ENCODE data around the gene DDOST. TPM values are rescaled to one million over a fixed set of nuclear protein-coding genes. Genes with fewer than 3 reads are reported as not detected.
A peak's percentile ranks its signal among the peaks of the same experiment; 100 is the strongest.

DDOST gene
- total and polyA plus RNA-seq, 10 of the 15 experiments (the other 5 are each of a cell fraction or from before 2014, with no cell fraction given): 100 to 274 (median 201) TPM

DNA sequence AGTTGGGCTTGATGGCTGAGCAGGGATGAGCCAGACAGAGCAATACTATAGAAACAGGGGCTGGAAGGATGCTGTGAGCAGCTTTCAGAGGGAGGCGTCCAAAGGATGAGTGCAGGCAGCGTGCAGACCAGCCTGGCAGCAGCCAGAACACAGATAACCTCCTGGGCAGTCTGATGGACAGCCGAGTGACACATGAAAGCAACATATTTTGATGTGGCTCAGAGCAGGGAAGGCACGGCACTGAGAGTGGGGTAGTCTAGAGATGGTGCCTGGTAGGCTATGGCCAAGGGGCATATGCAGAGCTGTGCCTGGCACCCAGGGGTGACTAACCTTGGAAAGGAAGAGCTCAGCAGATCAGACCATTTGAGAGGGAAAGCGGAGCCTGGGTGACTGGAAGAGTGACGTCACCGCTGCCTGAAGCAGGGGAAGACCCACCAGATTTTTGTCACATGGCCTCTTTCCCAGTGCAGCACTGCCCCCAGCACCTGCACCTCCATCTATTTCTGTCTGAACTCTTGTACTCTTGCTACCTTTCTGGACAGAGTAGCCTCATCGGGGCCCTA, 24.3 kb downstream of the DDOST start (continued):
- TF ChIP-seq, protein P1, sequence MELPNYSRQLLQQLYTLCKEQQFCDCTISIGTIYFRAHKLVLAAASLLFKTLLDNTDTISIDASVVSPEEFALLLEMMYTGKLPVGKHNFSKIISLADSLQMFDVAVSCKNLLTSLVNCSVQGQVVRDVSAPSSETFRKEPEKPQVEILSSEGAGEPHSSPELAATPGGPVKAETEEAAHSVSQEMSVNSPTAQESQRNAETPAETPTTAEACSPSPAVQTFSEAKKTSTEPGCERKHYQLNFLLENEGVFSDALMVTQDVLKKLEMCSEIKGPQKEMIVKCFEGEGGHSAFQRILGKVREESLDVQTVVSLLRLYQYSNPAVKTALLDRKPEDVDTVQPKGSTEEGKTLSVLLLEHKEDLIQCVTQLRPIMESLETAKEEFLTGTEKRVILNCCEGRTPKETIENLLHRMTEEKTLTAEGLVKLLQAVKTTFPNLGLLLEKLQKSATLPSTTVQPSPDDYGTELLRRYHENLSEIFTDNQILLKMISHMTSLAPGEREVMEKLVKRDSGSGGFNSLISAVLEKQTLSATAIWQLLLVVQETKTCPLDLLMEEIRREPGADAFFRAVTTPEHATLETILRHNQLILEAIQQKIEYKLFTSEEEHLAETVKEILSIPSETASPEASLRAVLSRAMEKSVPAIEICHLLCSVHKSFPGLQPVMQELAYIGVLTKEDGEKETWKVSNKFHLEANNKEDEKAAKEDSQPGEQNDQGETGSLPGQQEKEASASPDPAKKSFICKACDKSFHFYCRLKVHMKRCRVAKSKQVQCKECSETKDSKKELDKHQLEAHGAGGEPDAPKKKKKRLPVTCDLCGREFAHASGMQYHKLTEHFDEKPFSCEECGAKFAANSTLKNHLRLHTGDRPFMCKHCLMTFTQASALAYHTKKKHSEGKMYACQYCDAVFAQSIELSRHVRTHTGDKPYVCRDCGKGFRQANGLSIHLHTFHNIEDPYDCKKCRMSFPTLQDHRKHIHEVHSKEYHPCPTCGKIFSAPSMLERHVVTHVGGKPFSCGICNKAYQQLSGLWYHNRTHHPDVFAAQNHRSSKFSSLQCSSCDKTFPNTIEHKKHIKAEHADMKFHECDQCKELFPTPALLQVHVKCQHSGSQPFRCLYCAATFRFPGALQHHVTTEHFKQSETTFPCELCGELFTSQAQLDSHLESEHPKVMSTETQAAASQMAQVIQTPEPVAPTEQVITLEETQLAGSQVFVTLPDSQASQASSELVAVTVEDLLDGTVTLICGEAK (IDR thresholded peaks at IDR 0.05; ENCODE audit: borderline replicate concordance): no peak
- TF ChIP-seq, protein P2, sequence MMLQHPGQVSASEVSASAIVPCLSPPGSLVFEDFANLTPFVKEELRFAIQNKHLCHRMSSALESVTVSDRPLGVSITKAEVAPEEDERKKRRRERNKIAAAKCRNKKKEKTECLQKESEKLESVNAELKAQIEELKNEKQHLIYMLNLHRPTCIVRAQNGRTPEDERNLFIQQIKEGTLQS (IDR thresholded peaks at IDR 0.05; ENCODE audit: borderline replicate concordance, extremely low read depth, low read depth, low read length): no peak

DNA sequence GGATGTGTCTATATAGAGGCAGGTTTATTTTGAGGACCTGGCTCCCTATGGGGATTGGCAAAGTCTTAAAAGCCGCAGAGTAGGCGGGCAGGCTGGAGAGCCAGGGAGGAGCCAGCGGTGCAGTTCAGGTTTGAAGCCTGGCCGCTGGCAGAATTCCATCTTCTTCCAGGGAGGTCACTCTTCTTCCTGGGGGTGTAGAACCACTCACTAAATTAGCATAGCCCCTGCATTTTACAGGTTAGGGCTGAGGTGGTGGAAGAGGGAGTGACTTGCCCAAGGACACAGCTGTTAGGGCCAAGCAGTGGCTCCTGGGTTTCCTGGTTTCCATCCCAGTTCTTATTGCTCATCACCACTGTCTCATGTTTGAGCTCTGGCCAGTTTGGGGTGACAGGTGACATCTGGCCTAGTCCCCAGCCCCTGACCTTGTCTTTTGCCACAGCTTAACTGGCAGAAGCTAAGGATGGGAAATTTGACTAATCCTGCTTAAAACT, 26.5 kb downstream of the DDOST start:
- H3K4me1 ChIP-seq (ENCODE audit: control insufficient read depth, insufficient read depth, low read length): peaks cover 8% of the 10 kb centered on the region; the same call in 1 of the 2 replicates
- H3K36me3 ChIP-seq (ENCODE audit: control insufficient read depth in 2 of 2, insufficient read depth in 2 of 2, low read length in 1 of 2): no peaks in the 10 kb centered on the region
- WGBS (ENCODE audit: insufficient coverage, insufficient replicate concordance, low lambda C conversion rate, missing lambda C conversion rate): 16% methylated on average over 4 of the region's 4 CpGs
- POLR2A ChIA-PET: no interaction called here
- CTCF ChIA-PET: interaction anchor here (0.8 to 4.0 kb wide), 10 partner anchors 8 to 561 kb away, joined by 3 to 31 read pairs (median 7); partner anchors contain the start of genes DDOST and MUL1
- ATAC-seq (peak; percentile 36), FAIRE-seq (no peak), DNase-seq (ENCODE audit: low read depth, low spot score) (no peak)
- H3K4me3 ChIP-seq: peak overlapping the region; percentile 93; the same call in 1 of the 2 replicates
- TF ChIP-seq POLR2AphosphoS2 (IDR thresholded peaks at IDR 0.05; ENCODE audit: low read depth, low read length) (no peak), SREBF1 (IDR thresholded peaks at IDR 0.05; ENCODE audit: low read length) (no peak), TCF3 (IDR thresholded peaks at IDR 0.05; ENCODE audit: borderline replicate concordance, insufficient read depth, low read depth, low read length) (no peak), BACH1 (IDR thresholded peaks at IDR 0.05; ENCODE audit: borderline replicate concordance) (no peak), BMI1 (IDR thresholded peaks at IDR 0.05; ENCODE audit: borderline replicate concordance) (no peak)
- H3K9ac ChIP-seq (ENCODE audit: control insufficient read depth, insufficient read depth, low read length): no peak overlapping the region
- H3K9me3 ChIP-seq (replicated peaks; ENCODE audit: control insufficient read depth, insufficient read depth, low read length): no peaks in the 10 kb centered on the region; the same call in 2 of the 3 replicates
- peak overlapping the region; percentile 90 for H2AFZ ChIP-seq (ENCODE audit: control insufficient read depth, low read depth, low read length)
- BruUV-seq (replicated peaks): no TSS peak
- RAD21 ChIA-PET (ENCODE audit: unreplicated experiment): interaction anchor here (0.9 to 2.8 kb wide), 3 partner anchors 25 to 112 kb away, joined by 3 to 10 read pairs (median 4); no protein-coding TSS in a partner anchor
- peak overlapping the region; percentile 98 for H3K4me2 ChIP-seq (ENCODE audit: control insufficient read depth, insufficient read depth)
- no peaks in the 10 kb centered on the region for H4K20me1 ChIP-seq (ENCODE audit: control insufficient read depth, insufficient read depth)
- H3K27ac ChIP-seq (ENCODE audit: control insufficient read depth, insufficient read depth): no peak overlapping the region
- in situ Hi-C loops (cut with MboI) (loop anchor here (5.0 kb wide), 1 partner anchor 112 kb away; no protein-coding TSS in a partner anchor), intact Hi-C loops (cut with micrococcal nuclease; ENCODE audit: unreplicated experiment) (loop anchor here (10.0 kb wide), 1 partner anchor 420 kb away; no protein-coding TSS in a partner anchor)
- H3K27me3 ChIP-seq (replicated peaks in 1 of 2; ENCODE audit: control insufficient read depth in 2 of 2, insufficient read depth in 2 of 2, low read length in 1 of 2): no peaks in the 10 kb centered on the region
- H3K79me2 ChIP-seq (ENCODE audit: control insufficient read depth, insufficient read depth, low read length): no peaks in the 10 kb centered on the region
- SMC1A ChIA-PET (ENCODE audit: uncharacterized antibody, unreplicated experiment): interaction anchor here (1.1 to 1.5 kb wide), 4 partner anchors 9 to 113 kb away, joined by 3 to 6 read pairs (median 3); partner anchors contain the start of gene DDOST
